NB4 (cell line): ENCODE results near the gene FAHD1.

Experiments used
- DNase-seq: peaks from one replicate; pipeline ENCODE4 v3.0.0; 2010; ENCODE audit warnings: low read depth
- H3K4me3 ChIP-seq: one replicate; pipeline ENCODE4 v1.5.1; 2011; ENCODE audit warnings: mild to moderate bottlenecking, low read depth, low read length, moderate library complexity
- CTCF ChIP-seq: IDR thresholded peaks from one replicate; pipeline ENCODE4 v1.5.1; 2012; ENCODE audit warnings: low read depth, low read length
- MAX ChIP-seq: IDR thresholded peaks from 2 replicates; pipeline ENCODE4 v1.6.1; 2011; ENCODE audit warnings: low read depth, low read length
- MYC ChIP-seq: IDR thresholded peaks from 2 replicates; pipeline ENCODE4 v1.6.1; 2011; ENCODE audit warnings: low read depth, low read length
- POLR2A ChIP-seq: IDR thresholded peaks from 2 replicates; pipeline ENCODE4 v1.6.1; 2011; ENCODE audit warnings: mild to moderate bottlenecking; ENCODE audit not compliant: insufficient read length; ENCODE audit errors: extremely low read depth

The FAHD1 gene

GRCh38 chr16:1788708-1789100 is 38.3 kb upstream of the FAHD1 start:
- TF ChIP-seq MAX, result no peak
- TF ChIP-seq POLR2A, result no peak
- no peak for TF ChIP-seq MYC
- no peak for TF ChIP-seq CTCF
- no peak overlapping the region for H3K4me3 ChIP-seq
- DNase-seq, result no peak

GRCh38 chr16:1789643-1790045 is 37.4 kb upstream of the FAHD1 start:
- H3K4me3 ChIP-seq, result no peak overlapping the region
- TF ChIP-seq MYC, result no peak
- TF ChIP-seq MAX, result no peak
- TF ChIP-seq CTCF, result no peak
- TF ChIP-seq POLR2A, result no peak
- no peak for DNase-seq

GRCh38 chr16:1790261-1790610 is 36.8 kb upstream of the FAHD1 start:
- TF ChIP-seq POLR2A (no peak), CTCF (no peak), MYC (no peak), MAX (no peak)
- H3K4me3 ChIP-seq, result no peak overlapping the region

GRCh38 chr16:1790611-1791255 is 36.3 kb upstream of the FAHD1 start:
- no peak for TF ChIP-seq MAX
- no peak for TF ChIP-seq CTCF
- no peak for TF ChIP-seq POLR2A
- TF ChIP-seq MYC, result no peak
- DNase-seq, result no peak
- H3K4me3 ChIP-seq, result no peak overlapping the region

More at GRCh38 chr16:1790261-1790610, 36.8 kb upstream of the FAHD1 start:
- no peak for DNase-seq

GRCh38 chr16:1791256-1791942 is 35.6 kb upstream of the FAHD1 start:
- TF ChIP-seq MYC (no peak), CTCF (no peak), MAX (no peak), POLR2A (no peak)
- no peak overlapping the region for H3K4me3 ChIP-seq
- DNase-seq, result no peak
